Left renal cortex interstitium (tissue), 4 donors: ENCODE measurements around the gene TLX1. TPM values are rescaled to one million over a fixed set of nuclear protein-coding genes. Genes with fewer than 3 reads are reported as not detected.

Source experiments
- DNase-seq, 4 donors: peaks; one replicate each; pipeline ENCODE4 v3.0.0-alpha.2; 2013; ENCODE audit warnings: low read depth in 4 of 4, low spot score in 2 of 4, missing footprints in 1 of 4
- polyA plus RNA-seq, 4 donors: library from polyadenylated mRNA; unstranded; fragments of 120-200 nt; gene quantifications; one replicate each; pipeline ENCODE4 v1.2.1, GENCODE V29; 2013; ENCODE audit not compliant: insufficient read length in 4 of 4

Gene TLX1
- polyA plus RNA-seq, 4 donors, result 0.18 to 0.27 (median 0.19) TPM; not detected in 1

GRCh38 chr10:101111547-101111946, 19.6 kb upstream of the TLX1 start:
- DNase-seq, result no peak

DNA sequence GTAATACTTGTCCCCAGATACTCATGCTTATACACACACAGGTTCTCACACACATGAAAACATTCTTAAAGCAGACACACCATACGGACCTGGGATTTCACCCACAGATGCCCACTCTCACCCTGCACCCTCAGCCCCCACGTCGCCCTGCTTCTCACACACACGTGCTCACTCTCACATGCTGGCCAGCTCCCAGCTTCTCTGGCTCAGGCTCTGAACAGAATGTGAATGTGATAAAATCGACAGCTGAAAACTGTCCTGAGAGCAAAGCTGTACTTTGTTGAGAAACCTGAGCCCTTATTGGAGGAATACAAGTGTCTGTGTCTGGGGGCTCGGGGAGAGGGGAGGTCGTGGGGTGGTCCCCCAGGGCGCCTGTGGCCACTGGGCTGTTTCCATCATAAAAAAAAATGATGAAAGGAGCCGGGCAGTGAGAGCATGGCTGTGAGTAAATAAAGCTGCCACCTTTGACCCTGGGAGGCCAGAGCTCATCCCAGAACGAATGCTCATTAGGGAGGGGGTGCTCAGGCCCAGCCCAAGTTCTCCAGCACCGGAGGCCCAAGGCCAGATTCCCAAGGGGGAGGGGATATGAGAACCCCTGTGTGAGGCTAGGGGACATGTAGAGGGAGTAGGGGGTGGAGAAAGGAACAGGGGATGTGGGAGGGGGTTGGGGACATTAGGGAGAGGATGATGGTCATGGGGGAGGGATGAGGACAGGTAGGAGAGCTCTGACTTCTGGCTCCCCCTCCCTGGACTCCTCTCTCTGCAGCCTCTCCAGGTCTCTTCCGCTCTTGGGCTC, 18.1 kb upstream of the TLX1 start:
- DNase-seq, result no peak

GRCh38 chr10:101113890-101114403, 17.2 kb upstream of the TLX1 start:
- no peak for DNase-seq

DNA sequence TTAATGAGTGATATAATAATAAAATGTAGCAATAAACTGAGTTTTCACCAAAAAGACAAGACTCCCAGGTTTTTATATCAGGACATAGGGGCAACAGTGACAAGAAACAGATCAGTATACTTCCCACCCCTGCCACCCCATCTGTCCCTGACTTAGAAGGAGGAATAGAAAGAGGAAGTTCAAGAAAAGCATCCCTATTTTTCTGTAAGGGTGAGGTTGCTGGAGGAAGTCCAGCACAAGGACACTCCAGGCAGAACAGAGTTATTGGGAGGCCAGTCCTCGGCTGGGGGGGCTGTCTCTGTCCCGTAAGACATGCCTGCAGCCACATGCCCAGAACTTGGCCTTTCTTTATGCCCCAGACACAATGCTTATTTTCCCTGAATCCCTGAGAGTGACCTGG, 16.5 kb upstream of the TLX1 start:
- no peak for DNase-seq

- DNase-seq, result no peak
Observed at GRCh38 chr10:101116754-101117153, 14.3 kb upstream of the TLX1 start.

DNA sequence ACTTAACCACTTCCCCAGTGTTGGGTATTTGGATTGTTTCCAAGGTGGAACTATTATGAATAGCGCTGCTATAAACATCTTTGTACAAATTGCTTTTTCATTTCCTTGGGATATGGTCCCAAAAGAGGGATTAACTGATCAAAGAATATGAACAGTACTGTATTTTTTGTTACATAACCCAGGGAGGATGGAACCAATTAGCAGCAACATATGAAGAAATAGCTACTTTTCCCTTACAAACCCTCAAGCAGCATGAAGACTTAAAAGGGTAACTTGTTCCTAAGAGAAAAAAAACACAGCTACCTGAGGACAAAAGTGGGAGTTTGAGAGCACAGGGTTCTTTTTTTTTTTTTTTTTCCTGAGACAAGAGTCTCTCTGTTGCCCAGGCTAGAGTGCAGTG, 13.1 kb upstream of the TLX1 start:
- no peak for DNase-seq

DNA sequence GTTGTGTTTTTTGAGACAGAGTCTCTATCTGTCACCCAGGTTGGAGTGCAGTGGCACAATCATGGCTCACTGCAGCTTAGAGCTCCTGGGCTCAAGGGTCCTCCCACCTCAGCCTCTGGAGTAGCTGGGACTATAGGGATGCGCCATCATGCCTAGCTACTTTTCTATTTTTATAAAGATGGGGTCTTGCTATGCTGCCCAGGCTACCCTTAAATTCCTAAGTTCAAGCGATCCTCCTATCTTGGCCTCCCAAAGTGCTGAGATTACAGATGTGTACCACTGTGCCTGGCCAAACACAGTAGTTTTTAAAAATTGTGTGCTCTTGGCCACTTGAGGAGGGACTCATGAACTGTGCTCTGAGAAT, 10.6 kb upstream of the TLX1 start:
- DNase-seq, result no peak

DNA sequence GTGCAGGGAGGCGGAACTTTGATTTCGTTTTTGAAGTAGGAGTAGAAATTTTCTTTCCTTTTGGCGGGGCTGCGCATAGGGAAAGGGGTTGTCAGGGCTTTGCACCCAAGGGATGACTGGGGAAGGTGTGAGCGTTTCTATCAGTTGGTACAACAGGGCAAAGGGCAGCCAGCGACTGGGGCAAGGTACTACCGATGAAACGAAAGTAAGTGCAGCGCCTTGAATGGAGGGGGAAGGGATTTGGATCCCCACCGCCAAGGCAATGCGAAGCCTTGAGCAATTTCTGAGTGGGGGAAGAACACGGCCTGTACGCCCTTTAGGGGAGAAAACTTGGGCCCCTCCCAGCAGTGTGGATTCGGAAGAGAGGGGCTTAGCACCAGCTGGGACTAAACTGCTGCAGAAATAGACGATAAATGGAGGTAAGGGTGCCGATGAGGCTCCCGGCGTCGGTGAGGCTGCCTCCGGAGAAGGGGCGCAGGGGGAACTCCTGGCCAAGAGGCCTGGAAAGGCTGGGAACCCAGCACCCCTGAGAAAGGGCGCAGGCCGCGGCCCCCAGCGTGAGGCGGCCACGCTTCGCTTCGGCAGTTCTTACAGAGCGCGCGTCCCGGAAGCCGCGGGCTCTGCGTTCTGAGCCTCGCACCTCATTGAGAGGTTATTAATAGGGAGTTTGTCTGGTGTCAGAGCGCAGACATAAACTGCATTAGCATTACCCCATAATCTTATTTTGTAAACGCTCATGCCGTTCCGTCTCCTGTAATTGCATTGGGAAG, 10.0 kb upstream of the TLX1 start:
- DNase-seq, result no peak

GRCh38 chr10:101121654-101122031, 9.5 kb upstream of the TLX1 start:
- no peak for DNase-seq

DNA sequence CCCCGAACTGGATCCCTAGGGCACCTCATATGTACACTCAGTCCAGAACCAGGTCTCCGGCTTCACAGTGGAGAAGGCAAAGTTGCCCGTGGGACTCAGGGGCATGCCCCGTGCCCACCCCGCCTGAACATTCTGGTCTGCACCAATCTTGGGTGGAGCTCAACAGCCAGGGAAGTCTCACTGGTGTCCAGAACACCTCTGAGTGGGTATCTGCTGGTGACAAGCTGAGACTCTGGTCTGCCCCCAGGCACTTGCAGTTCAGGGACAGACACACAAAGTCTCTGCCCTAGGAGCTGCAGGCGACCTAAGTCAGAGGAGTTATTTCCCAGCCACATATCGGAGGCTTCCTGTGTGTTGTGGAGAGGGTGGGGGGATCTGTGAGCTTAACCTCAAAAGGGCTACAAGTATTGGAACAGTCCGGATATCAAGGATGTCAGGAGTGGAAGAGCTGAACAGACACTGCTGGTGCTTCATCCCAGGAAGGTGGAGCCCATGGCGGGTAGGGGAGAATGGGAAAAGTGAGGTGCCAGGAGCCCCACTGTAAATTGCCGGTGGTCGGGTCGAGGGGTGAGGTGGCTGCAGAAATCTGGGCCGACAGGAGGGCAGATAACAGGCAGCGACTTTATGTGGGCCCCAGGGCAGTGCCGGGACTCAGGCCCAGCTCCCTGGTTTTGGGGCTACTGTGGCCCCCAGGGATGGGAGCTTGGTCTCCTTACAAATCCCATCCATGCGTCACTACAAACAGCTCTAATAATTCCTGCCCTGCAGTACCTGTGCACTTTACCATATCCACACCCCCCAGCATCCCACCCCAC, 8.6 kb upstream of the TLX1 start:
- no peak for DNase-seq

DNA sequence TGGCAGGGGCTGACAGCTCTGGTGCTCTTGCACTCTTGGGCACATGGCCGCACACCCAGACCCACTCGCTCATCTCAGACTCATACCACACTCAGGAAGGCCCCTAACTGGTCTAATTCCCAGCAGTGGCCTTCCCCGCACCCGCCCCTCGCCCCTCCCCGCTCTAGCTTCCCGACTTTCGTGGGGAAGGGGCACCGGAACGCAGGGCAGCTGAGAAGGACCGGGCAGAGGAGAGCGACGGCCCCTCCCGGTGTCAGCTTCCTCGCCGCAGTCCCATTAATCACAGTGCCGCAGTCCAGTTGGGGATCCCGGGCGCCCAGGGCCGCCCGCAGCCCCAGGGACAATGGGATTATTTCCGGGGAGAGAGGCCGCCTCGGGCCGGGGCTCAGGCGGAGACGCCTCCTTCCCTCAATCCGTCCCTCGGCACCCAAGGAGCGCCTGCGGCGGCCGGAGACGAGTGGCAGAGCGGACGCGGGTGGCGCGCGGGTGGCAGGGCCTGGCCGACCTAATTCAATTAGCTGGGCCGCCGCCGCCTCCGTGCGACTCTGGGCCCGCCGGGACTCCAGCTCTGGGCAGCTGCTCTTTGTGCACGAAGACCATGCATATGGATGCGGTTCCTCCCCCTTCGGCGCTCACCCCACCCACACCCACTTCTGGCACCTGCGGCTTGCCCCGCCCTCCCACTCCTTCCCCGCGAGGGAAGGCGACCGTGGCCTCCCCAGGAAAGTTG, 7.8 kb upstream of the TLX1 start:
- DNase-seq, result no peak

DNA sequence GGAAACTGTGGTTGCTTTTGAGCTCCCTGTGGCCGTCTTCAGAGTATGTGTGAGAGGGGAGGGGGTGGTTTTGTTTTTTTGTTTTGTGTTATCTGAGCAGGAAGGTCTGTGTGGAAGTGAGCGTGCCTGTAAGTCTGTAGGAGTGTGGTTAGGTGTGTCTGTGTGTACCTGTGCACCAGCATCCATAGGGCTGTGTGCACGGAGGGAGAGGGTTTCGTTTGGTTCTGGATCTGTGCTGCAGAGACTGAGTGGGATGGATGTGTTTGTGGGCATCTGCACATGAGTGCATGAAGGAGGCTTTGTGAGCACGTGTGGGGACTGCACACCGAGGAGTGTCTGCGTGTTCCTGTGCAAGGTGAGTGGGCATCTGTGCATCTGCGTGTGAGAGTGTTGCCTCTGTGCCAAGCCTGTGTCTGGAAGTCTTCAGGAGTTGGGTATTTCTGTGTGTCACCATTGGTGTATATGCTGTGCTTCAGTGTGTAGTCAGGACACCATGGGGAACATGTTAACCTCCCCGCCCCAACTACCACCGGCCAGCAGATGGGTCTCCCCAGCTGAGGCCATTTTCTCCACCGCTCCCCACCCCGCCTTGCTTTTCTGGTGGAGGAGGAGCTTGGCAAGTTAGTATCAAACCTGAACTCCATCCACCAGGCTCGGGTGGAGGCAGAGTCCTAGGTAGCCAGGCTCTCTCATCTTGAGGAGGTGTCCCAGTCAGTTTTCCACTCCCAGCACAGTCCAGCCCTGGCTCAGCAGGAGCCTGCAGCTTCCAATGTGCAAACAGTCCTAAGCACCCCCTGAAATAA, 7.1 kb upstream of the TLX1 start:
- no peak for DNase-seq

DNA sequence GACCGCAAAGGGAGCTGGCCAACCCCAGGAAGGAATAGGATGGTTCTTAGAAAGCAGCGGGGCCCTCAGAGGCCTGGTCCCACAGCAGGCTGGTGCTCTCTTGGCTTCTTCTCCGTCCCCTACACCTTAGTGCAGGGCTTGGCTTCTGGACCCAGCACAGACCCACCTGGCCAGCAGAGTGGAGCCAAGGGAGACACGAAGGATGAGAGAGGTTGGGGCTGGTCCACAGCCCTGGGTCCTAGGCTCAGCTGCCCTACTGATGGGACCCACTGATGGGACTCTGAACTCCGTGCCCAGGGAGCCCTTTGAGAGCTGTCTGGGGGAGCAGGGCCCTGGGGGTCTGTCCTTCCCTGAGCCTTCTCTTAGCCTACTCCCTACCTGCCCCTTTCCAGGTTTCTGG, 6.2 kb upstream of the TLX1 start:
- no peak for DNase-seq

- DNase-seq, result no peak
Observed at GRCh38 chr10:101126684-101127628, 4.1 kb upstream of the TLX1 start.

GRCh38 chr10:101130141-101130540, 959 bp upstream of the TLX1 start:
- DNase-seq, result no peak

GRCh38 chr10:101131962-101132635, 999 bp downstream of the TLX1 start:
- no peak for DNase-seq

DNA sequence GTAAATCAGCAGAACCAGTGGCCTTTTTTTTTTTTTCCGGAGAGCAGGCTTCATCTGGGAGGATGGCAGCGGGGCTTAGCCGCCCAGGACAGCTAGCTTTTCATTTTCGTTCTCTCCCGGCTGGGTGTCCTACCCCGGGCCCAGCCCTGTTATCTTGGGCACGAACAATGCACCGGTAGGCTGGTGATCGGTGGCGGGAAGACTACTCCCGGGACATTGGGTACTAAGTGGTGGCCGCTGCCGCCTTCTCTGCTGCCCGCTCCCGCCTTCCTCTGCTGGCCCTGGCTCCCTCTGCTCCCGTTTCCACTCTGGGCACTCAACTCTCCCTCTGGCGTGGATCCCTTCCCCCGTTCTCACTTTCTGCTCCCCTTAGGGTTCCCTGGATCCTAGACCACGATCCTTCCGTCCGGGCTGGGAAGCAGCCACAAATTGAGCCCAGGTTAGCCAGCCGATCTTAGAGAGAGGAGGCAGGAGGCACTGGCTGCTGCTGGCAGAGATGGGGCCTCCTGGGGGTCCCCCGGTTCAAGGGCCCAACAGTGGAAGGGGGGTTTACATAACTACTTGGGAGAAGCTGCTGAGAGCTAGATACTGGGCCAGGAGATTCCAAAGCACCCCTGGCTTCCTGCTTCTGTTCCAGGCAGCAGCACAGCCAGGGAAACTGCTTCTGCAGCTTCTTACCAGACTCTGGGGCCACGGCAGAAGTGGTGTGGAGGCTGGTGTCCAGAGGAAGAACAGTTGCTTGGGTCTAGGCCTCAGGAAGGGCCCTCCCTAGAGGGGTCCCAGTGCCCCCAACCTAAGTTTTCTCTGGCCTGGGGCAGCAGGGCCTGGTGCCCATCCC, 1.8 kb downstream of the TLX1 start:
- DNase-seq, result no peak
